ENCODE results near the gene RNPC3. TPM values are rescaled to one million over a fixed set of nuclear protein-coding genes. Genes with fewer than 3 reads are reported as not detected.

The RNPC3 gene
- polyA plus RNA-seq, 1 of the 3 experiments (the other 2 are of a cell fraction), result 10.0 TPM

GRCh38 chr1:103561643-103562395, 36.3 kb downstream of the RNPC3 start:
- Histone ChIP-seq H3K79me2 (ENCODE audit: insufficient read depth) (no peaks in the 10 kb centered on the region), H3K4me2 (no peak overlapping the region), H3K4me3 (ENCODE audit: low read depth in 2 of 2, low read length in 1 of 2) (no peak overlapping the region), H3K9ac (no peak overlapping the region), H3K9me2 (no peaks in the 10 kb centered on the region), H3K27ac (ENCODE audit: low read depth in 2 of 2, low read length in 1 of 2) (no peak overlapping the region), H3K27me3 (ENCODE audit: insufficient read depth) (no peaks in the 10 kb centered on the region), H3F3A (replicated peaks; ENCODE audit: insufficient read depth) (peaks cover 5% of the 10 kb centered on the region), H3K36me3 (replicated peaks in 1 of 2; ENCODE audit: control insufficient read depth in 1 of 2, insufficient read depth in 2 of 2, low read length in 1 of 2) (no peaks in the 10 kb centered on the region), H3K4me1 (ENCODE audit: control insufficient read depth in 1 of 2, insufficient read depth in 2 of 2, low read depth in 1 of 2, low read length in 1 of 2) (no peaks in the 10 kb centered on the region; a peak in 1 of 4 replicates), H2AFZ (ENCODE audit: low read depth) (no peak overlapping the region), H3K9me3 (no peaks in the 10 kb centered on the region), H4K20me1 (ENCODE audit: insufficient read depth) (no peaks in the 10 kb centered on the region)
- TF ChIP-seq SMC3 (IDR thresholded peaks at IDR 0.05; ENCODE audit: low read depth, low read length), result no peak
- TF ChIP-seq SIN3A (IDR thresholded peaks at IDR 0.05; ENCODE audit: borderline replicate concordance, low read depth, low read length), result no peak
- TF ChIP-seq FOXJ3 (CRISPR knock-in tag; IDR thresholded peaks at IDR 0.05), result no peak
- TF ChIP-seq MXI1 (IDR thresholded peaks at IDR 0.05; ENCODE audit: low read depth, low read length), result no peak
- no peak for TF ChIP-seq GATA2 (CRISPR knock-in tag; IDR thresholded peaks at IDR 0.05)
- TF ChIP-seq MEF2A (IDR thresholded peaks at IDR 0.05; ENCODE audit: borderline replicate concordance, low read depth), result no peak
- no peak for TF ChIP-seq RFX5 (IDR thresholded peaks at IDR 0.05; ENCODE audit: low read length)
- TF ChIP-seq, protein P1, sequence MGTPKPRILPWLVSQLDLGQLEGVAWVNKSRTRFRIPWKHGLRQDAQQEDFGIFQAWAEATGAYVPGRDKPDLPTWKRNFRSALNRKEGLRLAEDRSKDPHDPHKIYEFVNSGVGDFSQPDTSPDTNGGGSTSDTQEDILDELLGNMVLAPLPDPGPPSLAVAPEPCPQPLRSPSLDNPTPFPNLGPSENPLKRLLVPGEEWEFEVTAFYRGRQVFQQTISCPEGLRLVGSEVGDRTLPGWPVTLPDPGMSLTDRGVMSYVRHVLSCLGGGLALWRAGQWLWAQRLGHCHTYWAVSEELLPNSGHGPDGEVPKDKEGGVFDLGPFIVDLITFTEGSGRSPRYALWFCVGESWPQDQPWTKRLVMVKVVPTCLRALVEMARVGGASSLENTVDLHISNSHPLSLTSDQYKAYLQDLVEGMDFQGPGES (IDR thresholded peaks at IDR 0.05; ENCODE audit: low read depth, low read length), result no peak
- TF ChIP-seq TAF1 (IDR thresholded peaks at IDR 0.05; ENCODE audit: borderline replicate concordance, low read depth, low read length), result no peak
- TF ChIP-seq, protein P2, sequence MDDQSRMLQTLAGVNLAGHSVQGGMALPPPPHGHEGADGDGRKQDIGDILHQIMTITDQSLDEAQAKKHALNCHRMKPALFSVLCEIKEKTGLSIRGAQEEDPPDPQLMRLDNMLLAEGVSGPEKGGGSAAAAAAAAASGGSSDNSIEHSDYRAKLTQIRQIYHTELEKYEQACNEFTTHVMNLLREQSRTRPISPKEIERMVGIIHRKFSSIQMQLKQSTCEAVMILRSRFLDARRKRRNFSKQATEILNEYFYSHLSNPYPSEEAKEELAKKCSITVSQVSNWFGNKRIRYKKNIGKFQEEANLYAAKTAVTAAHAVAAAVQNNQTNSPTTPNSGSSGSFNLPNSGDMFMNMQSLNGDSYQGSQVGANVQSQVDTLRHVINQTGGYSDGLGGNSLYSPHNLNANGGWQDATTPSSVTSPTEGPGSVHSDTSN (IDR thresholded peaks at IDR 0.05), result no peak
- TF ChIP-seq ELF1 (IDR thresholded peaks at IDR 0.05), result no peak
- ChIA-PET POLR2A (no interaction called here), CTCF (no interaction called here)
- no peak for DNase-seq
- WGBS (ENCODE audit: low lambda C conversion rate), result 61% methylated on average over 2 of the region's 2 CpGs

- POLR2A ChIA-PET, result interaction anchor here (0.7 kb wide), 1 partner anchor 13 kb away, joined by 3 read pairs; no protein-coding TSS in a partner anchor
- no peak for DNase-seq
- Histone ChIP-seq H2AFZ (ENCODE audit: low read depth) (no peak overlapping the region), H3K27me3 (ENCODE audit: insufficient read depth) (no peaks in the 10 kb centered on the region), H3K79me2 (ENCODE audit: insufficient read depth) (no peaks in the 10 kb centered on the region), H4K20me1 (ENCODE audit: insufficient read depth) (no peaks in the 10 kb centered on the region), H3K27ac (ENCODE audit: low read depth in 2 of 2, low read length in 1 of 2) (no peak overlapping the region), H3F3A (replicated peaks; ENCODE audit: insufficient read depth) (peaks cover 5% of the 10 kb centered on the region), H3K9ac (no peak overlapping the region), H3K4me2 (no peak overlapping the region), H3K9me3 (no peaks in the 10 kb centered on the region), H3K9me2 (no peaks in the 10 kb centered on the region), H3K4me3 (ENCODE audit: low read depth in 2 of 2, low read length in 1 of 2) (no peak overlapping the region), H3K36me3 (replicated peaks in 1 of 2; ENCODE audit: control insufficient read depth in 1 of 2, insufficient read depth in 2 of 2, low read length in 1 of 2) (no peaks in the 10 kb centered on the region), H3K4me1 (ENCODE audit: control insufficient read depth in 1 of 2, insufficient read depth in 2 of 2, low read depth in 1 of 2, low read length in 1 of 2) (no peaks in the 10 kb centered on the region; a peak in 1 of 4 replicates)
- CTCF ChIA-PET, result interaction anchor here (0.5 kb wide), 1 partner anchor 1129 kb away, joined by 3 read pairs; no protein-coding TSS in a partner anchor
- WGBS (ENCODE audit: low lambda C conversion rate), result 86% methylated on average over 4 of the region's 4 CpGs
- TF ChIP-seq RCOR1 (IDR thresholded peaks at IDR 0.05; ENCODE audit: low read length) (no peak), SMC3 (IDR thresholded peaks at IDR 0.05; ENCODE audit: low read depth, low read length) (no peak), MXI1 (IDR thresholded peaks at IDR 0.05; ENCODE audit: low read depth, low read length) (no peak), MAX (IDR thresholded peaks at IDR 0.05; ENCODE audit: low read depth) (no peak), TCF12 (IDR thresholded peaks at IDR 0.05) (no peak), NFIC (IDR thresholded peaks at IDR 0.05; ENCODE audit: borderline replicate concordance) (no peak), MEF2A (IDR thresholded peaks at IDR 0.05; ENCODE audit: borderline replicate concordance, low read depth) (no peak), SIN3A (IDR thresholded peaks at IDR 0.05; ENCODE audit: borderline replicate concordance, low read depth, low read length) (no peak), FOXM1 (IDR thresholded peaks at IDR 0.05; ENCODE audit: low read depth) (no peak), TAF1 (IDR thresholded peaks at IDR 0.05; ENCODE audit: borderline replicate concordance, low read depth, low read length) (no peak), JUND (IDR thresholded peaks at IDR 0.05) (no peak), ELF1 (IDR thresholded peaks at IDR 0.05) (no peak), POLR2AphosphoS5 (IDR thresholded peaks at IDR 0.05; ENCODE audit: low read depth, low read length) (no peak), CHD2 (IDR thresholded peaks at IDR 0.05; ENCODE audit: low read length, partially characterized antibody) (no peak)
- TF ChIP-seq, protein P3, sequence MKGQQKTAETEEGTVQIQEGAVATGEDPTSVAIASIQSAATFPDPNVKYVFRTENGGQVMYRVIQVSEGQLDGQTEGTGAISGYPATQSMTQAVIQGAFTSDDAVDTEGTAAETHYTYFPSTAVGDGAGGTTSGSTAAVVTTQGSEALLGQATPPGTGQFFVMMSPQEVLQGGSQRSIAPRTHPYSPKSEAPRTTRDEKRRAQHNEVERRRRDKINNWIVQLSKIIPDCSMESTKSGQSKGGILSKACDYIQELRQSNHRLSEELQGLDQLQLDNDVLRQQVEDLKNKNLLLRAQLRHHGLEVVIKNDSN (IDR thresholded peaks at IDR 0.05; ENCODE audit: borderline replicate concordance, low read depth), result no peak
Observed at GRCh38 chr1:103563056-103563455, 37.6 kb downstream of the RNPC3 start.

All from SK-N-SH (cell line).